ENCODE data around the gene RNFT2. TPM values are rescaled to one million over a fixed set of nuclear protein-coding genes. Genes with fewer than 3 reads are reported as not detected.

RNFT2 gene
- total RNA-seq, 8 experiments from 2014 or later = 0.71 to 56.3 (median 29.9) TPM

- peak in 3 of 8 experiments; percentile 14 to 62 (median 16) for ATAC-seq (replicated peaks in 6 of 8)
- 0 to 17% (median 0%) methylated on average over 1 to 12 of the region's 49 CpGs; no CpG with 5 or more reads in 5 of the 10 experiments for WGBS, 10 experiments
- in situ Hi-C loops (cut with MboI; ENCODE audit: low pct_unique_long_range_greater_than_20kb in 2 of 9, low sequenced_read_pairs in 9 of 9, unreplicated experiment in 9 of 9) = loop anchor here in 5 of 9 experiments (10.0 to 25.0 kb wide), 3 partner anchors 94 to 177 kb away; no protein-coding TSS in a partner anchor
- Histone ChIP-seq H3K4me3 (peak within 1 kb of the TSS; percentile 43 to 58 (median 58)), H3K4me1 (replicated peaks in 1 of 2) (peaks cover 14 to 28% of the 10 kb centered on the region in 2 donors), H3K27ac (peak within 1 kb of the TSS in 1 of 2 donors; percentile 14)
Measured at GRCh38 chr12:116881325-116881876, 143.3 kb downstream of the RNFT2 start, which contains the start of gene HRK. TSS of gene HRK (minus strand) at chr12:116881441. CDS start at chr12:116881307, 134 bp downstream.

- H3K4me3 ChIP-seq = peak overlapping the region; percentile 43 to 58 (median 58)
- WGBS, 10 experiments = 3 to 14% (median 4%) methylated on average over 1 to 11 of the region's 29 CpGs; no CpG with 5 or more reads in 5 of the 10 experiments
Measured at GRCh38 chr12:116881877-116882507, 143.9 kb downstream of the RNFT2 start.

GRCh38 chr12:116882742-116883141, 144.6 kb downstream of the RNFT2 start:
- Histone ChIP-seq H3K27ac (no peak overlapping the region), H3K4me3 (peak overlapping the region in 2 of 5 donors; percentile 58), H3K4me1 (replicated peaks in 1 of 2) (peaks cover 8 to 19% of the 10 kb centered on the region in 2 donors)
- in situ Hi-C loops (cut with MboI; ENCODE audit: low pct_unique_long_range_greater_than_20kb in 2 of 9, low sequenced_read_pairs in 9 of 9, unreplicated experiment in 9 of 9) = loop anchor here in 5 of 9 experiments (10.0 to 25.0 kb wide), 3 partner anchors 95 to 178 kb away; no protein-coding TSS in a partner anchor
- ATAC-seq (replicated peaks in 6 of 8) = peak in 7 of 8 experiments; percentile 9 to 35 (median 25)
- WGBS, 10 experiments = 16 to 60% (median 17%) methylated on average over 1 to 4 of the region's 6 CpGs; no CpG with 5 or more reads in 7 of the 10 experiments

More at GRCh38 chr12:116881877-116882507, 143.9 kb downstream of the RNFT2 start:
- H3K4me1 ChIP-seq (replicated peaks in 1 of 2) = peaks cover 9 to 22% of the 10 kb centered on the region in 2 donors
- H3K27ac ChIP-seq = no peak overlapping the region
- in situ Hi-C loops (cut with MboI; ENCODE audit: low pct_unique_long_range_greater_than_20kb in 2 of 9, low sequenced_read_pairs in 9 of 9, unreplicated experiment in 9 of 9) = loop anchor here in 5 of 9 experiments (10.0 to 25.0 kb wide), 3 partner anchors 95 to 177 kb away; no protein-coding TSS in a partner anchor
- no peak for ATAC-seq (replicated peaks in 6 of 8)

- 30 to 100% (median 67%) methylated on average over 1 to 2 of the region's 3 CpGs; no CpG with 5 or more reads in 4 of the 10 experiments for whole genome bisulfite sequencing, 10 experiments
- H3K4me3 ChIP-seq = no peak overlapping the region
- in situ Hi-C loops (cut with MboI; ENCODE audit: low pct_unique_long_range_greater_than_20kb in 2 of 9, low sequenced_read_pairs in 9 of 9, unreplicated experiment in 9 of 9) = loop anchor here in 5 of 9 experiments (10.0 to 25.0 kb wide), 3 partner anchors 98 to 180 kb away; no protein-coding TSS in a partner anchor
- no peak overlapping the region for H3K27ac ChIP-seq
- H3K4me1 ChIP-seq (replicated peaks in 1 of 2) = peaks cover 3 to 15% of the 10 kb centered on the region in 2 donors
- ATAC-seq (replicated peaks in 6 of 8) = no peak
Measured at GRCh38 chr12:116884871-116885270, 146.8 kb downstream of the RNFT2 start.

- Histone ChIP-seq H3K4me3 (no peak overlapping the region), H3K27ac (no peak overlapping the region), H3K4me1 (replicated peaks in 1 of 2) (peaks cover 3 to 10% of the 10 kb centered on the region in 2 donors)
- WGBS, 10 experiments = 22 to 100% (median 58%) methylated on average over 1 to 2 of the region's 2 CpGs; no CpG with 5 or more reads in 2 of the 10 experiments
- in situ Hi-C loops (cut with MboI; ENCODE audit: low pct_unique_long_range_greater_than_20kb in 2 of 9, low sequenced_read_pairs in 9 of 9, unreplicated experiment in 9 of 9) = loop anchor here in 5 of 9 experiments (10.0 to 25.0 kb wide), 3 partner anchors 98 to 181 kb away; no protein-coding TSS in a partner anchor
- no peak for ATAC-seq (replicated peaks in 6 of 8)
Measured at GRCh38 chr12:116885491-116885890, 147.4 kb downstream of the RNFT2 start.

GRCh38 chr12:116887244-116887643, 149.1 kb downstream of the RNFT2 start:
- Histone ChIP-seq H3K4me1 (replicated peaks in 1 of 2) (peaks cover 0 to 6% of the 10 kb centered on the region in 2 donors), H3K4me3 (no peak overlapping the region), H3K27ac (no peak overlapping the region)
- ATAC-seq (replicated peaks in 6 of 8) = no peak
- in situ Hi-C loops (cut with MboI; ENCODE audit: low pct_unique_long_range_greater_than_20kb in 2 of 9, low sequenced_read_pairs in 9 of 9, unreplicated experiment in 9 of 9) = loop anchor here in 5 of 9 experiments (10.0 to 25.0 kb wide), 3 partner anchors 100 to 182 kb away; no protein-coding TSS in a partner anchor
- 0 to 100% (median 100%) methylated on average over 1 of the region's 1 CpG; no CpG with 5 or more reads in 3 of the 10 experiments for WGBS, 10 experiments

GRCh38 chr12:116887897-116888296, 149.8 kb downstream of the RNFT2 start:
- no peak for ATAC-seq (replicated peaks in 6 of 8)
- Histone ChIP-seq H3K4me1 (replicated peaks in 1 of 2) (peaks cover 0 to 3% of the 10 kb centered on the region in 2 donors), H3K4me3 (no peak overlapping the region), H3K27ac (no peak overlapping the region)
- WGBS, 10 experiments = 39 to 90% (median 78%) methylated on average over 1 to 6 of the region's 6 CpGs
- in situ Hi-C loops (cut with MboI; ENCODE audit: low pct_unique_long_range_greater_than_20kb in 2 of 9, low sequenced_read_pairs in 9 of 9, unreplicated experiment in 9 of 9) = loop anchor here in 5 of 9 experiments (10.0 to 25.0 kb wide), 3 partner anchors 101 to 183 kb away; no protein-coding TSS in a partner anchor

GRCh38 chr12:116890330-116890729, 152.2 kb downstream of the RNFT2 start:
- Histone ChIP-seq H3K27ac (no peak overlapping the region), H3K4me1 (replicated peaks in 1 of 2) (peaks cover 0 to 3% of the 10 kb centered on the region in 2 donors), H3K4me3 (no peak overlapping the region)
- WGBS, 10 experiments = 17 to 100% (median 86%) methylated on average over 1 to 2 of the region's 2 CpGs; no CpG with 5 or more reads in 4 of the 10 experiments
- no peak for ATAC-seq (replicated peaks in 6 of 8)
- in situ Hi-C loops (cut with MboI; ENCODE audit: low pct_unique_long_range_greater_than_20kb in 2 of 9, low sequenced_read_pairs in 9 of 9, unreplicated experiment in 9 of 9) = loop anchor here in 4 of 9 experiments (25.0 kb wide), 2 partner anchors 103 to 178 kb away; no protein-coding TSS in a partner anchor

GRCh38 chr12:116891019-116891418, 152.9 kb downstream of the RNFT2 start:
- peaks cover 0 to 3% of the 10 kb centered on the region in 2 donors for H3K4me1 ChIP-seq (replicated peaks in 1 of 2)
- 16 to 90% (median 81%) methylated on average over 1 to 3 of the region's 3 CpGs; no CpG with 5 or more reads in 1 of the 10 experiments for WGBS, 10 experiments
- no peak for ATAC-seq (replicated peaks in 6 of 8)
- H3K27ac ChIP-seq = no peak overlapping the region
- H3K4me3 ChIP-seq = no peak overlapping the region
- in situ Hi-C loops (cut with MboI; ENCODE audit: low pct_unique_long_range_greater_than_20kb in 2 of 9, low sequenced_read_pairs in 9 of 9, unreplicated experiment in 9 of 9) = loop anchor here in 4 of 9 experiments (25.0 kb wide), 2 partner anchors 104 to 179 kb away; no protein-coding TSS in a partner anchor

- no peak overlapping the region for H3K4me3 ChIP-seq
- H3K27ac ChIP-seq = no peak overlapping the region
- 41 to 88% (median 82%) methylated on average over 1 to 10 of the region's 12 CpGs for WGBS, 10 experiments
- H3K4me1 ChIP-seq (replicated peaks in 1 of 2) = peaks cover 0 to 3% of the 10 kb centered on the region in 2 donors
- peak in 3 of 8 experiments; percentile 38 to 52 (median 49) for ATAC-seq (replicated peaks in 6 of 8)
- in situ Hi-C loops (cut with MboI; ENCODE audit: low pct_unique_long_range_greater_than_20kb in 2 of 9, low sequenced_read_pairs in 9 of 9, unreplicated experiment in 9 of 9) = loop anchor here in 4 of 9 experiments (25.0 kb wide), 2 partner anchors 105 to 180 kb away; no protein-coding TSS in a partner anchor
Measured at GRCh38 chr12:116892349-116893140, 154.4 kb downstream of the RNFT2 start.

- WGBS, 10 experiments = 17 to 100% (median 79%) methylated on average over 1 to 3 of the region's 3 CpGs; no CpG with 5 or more reads in 1 of the 10 experiments
- H3K4me3 ChIP-seq = no peak overlapping the region
- H3K4me1 ChIP-seq (replicated peaks in 1 of 2) = peaks cover 0 to 5% of the 10 kb centered on the region in 2 donors
- in situ Hi-C loops (cut with MboI; ENCODE audit: low pct_unique_long_range_greater_than_20kb in 2 of 9, low sequenced_read_pairs in 9 of 9, unreplicated experiment in 9 of 9) = loop anchor here in 4 of 9 experiments (25.0 kb wide), 2 partner anchors 108 to 183 kb away; no protein-coding TSS in a partner anchor
- no peak for ATAC-seq (replicated peaks in 6 of 8)
- no peak overlapping the region for H3K27ac ChIP-seq
Measured at GRCh38 chr12:116894913-116895312, 156.8 kb downstream of the RNFT2 start.

All from motor neuron (in vitro differentiated cells).